Neural cell (in vitro differentiated cells): ENCODE results near the gene PRUNE2.

Experiments
- EZH2 ChIP-seq: fragments of 200-600, 300-800 bp; shearing (Covaris generic), sonication (generic); IDR thresholded peaks from 2 replicates; pipeline ENCODE4 v1.6.1; 2014; ENCODE audit warnings: antibody characterized with exemption, low read length, borderline replicate concordance, mild to moderate bottlenecking; ENCODE audit not compliant: insufficient read depth, poor library complexity, severe bottlenecking
- MXI1 ChIP-seq: fragments of 450-650 bp; conservative IDR thresholded peaks from 2 replicates; pipeline ENCODE4 v1.6.1; 2014; ENCODE audit warnings: antibody characterized with exemption, mild to moderate bottlenecking; ENCODE audit not compliant: poor library complexity, severe bottlenecking
- POLR2AphosphoS5 ChIP-seq: IDR thresholded peaks from 2 replicates; pipeline ENCODE4 v1.6.1; 2012
- TF ChIP-seq, protein P1 (sequence below): fragments of 450-650 bp; IDR thresholded peaks from 2 replicates; pipeline ENCODE4 v1.5.1; 2014; ENCODE audit warnings: antibody characterized with exemption, mild to moderate bottlenecking, moderate library complexity; ENCODE audit not compliant: poor library complexity, severe bottlenecking

DNA sequence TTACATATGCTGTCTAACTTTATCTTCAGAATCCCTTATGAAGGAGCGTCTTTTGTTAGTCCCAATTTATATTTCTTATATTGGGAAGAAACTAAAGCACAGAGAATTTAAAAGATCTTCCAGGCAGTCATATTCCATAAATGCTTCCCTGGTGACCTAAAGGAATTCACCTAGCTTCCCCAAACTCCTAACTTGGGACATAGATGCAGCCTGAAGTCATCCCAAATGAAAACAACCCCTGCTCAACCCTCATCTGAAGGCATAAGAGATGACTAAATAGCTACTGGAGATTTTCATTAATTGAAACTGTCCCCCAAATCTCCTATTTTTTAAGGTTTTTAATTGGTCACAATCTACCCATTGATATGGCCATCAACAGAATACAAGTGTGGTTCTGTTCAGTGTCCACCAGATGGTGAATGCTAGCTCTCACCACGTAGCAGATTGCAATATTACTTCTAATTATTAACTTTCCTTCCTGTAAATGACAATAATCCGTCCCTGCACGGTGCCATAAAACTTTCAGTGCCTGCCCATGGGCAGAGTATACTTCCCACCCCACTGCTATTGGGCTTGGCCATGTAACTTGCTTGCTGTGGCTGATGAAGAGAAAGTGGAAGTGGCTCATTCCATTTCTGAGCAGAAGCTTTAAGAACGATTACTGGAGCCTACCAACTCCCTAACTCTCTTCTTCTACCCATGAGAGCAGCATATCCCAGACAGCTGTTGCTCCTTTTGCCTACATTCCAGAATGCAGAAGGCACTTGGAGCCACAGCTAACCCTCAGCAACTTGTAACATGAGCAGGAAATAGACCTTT lies 18.7 kb downstream of the PRUNE2 start:
- TF ChIP-seq EZH2 = no peak
- TF ChIP-seq, protein P1, sequence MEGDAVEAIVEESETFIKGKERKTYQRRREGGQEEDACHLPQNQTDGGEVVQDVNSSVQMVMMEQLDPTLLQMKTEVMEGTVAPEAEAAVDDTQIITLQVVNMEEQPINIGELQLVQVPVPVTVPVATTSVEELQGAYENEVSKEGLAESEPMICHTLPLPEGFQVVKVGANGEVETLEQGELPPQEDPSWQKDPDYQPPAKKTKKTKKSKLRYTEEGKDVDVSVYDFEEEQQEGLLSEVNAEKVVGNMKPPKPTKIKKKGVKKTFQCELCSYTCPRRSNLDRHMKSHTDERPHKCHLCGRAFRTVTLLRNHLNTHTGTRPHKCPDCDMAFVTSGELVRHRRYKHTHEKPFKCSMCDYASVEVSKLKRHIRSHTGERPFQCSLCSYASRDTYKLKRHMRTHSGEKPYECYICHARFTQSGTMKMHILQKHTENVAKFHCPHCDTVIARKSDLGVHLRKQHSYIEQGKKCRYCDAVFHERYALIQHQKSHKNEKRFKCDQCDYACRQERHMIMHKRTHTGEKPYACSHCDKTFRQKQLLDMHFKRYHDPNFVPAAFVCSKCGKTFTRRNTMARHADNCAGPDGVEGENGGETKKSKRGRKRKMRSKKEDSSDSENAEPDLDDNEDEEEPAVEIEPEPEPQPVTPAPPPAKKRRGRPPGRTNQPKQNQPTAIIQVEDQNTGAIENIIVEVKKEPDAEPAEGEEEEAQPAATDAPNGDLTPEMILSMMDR = no peak
- TF ChIP-seq POLR2AphosphoS5 = no peak
- no peak for TF ChIP-seq MXI1
